H1 (cell line): ENCODE results near the gene RAP1A. TPM values are rescaled to one million over a fixed set of nuclear protein-coding genes. Genes with fewer than 3 reads are reported as not detected.

Experiments used
- CTCF ChIA-PET: fragments of 300-600 bp; sonication (Branson Sonifier 250); formaldehyde crosslinking; loops from one replicate; lab custom pipeline; 2021; ENCODE audit not compliant: partially characterized antibody; lab: Charles Lee
- POLR2A ChIA-PET: fragments of 300-600 bp; sonication (Branson Sonifier 250); formaldehyde crosslinking; loops from one replicate; lab custom pipeline; 2021; ENCODE audit warnings: inconsistent platforms; ENCODE audit not compliant: partially characterized antibody; lab: Charles Lee
- DNase-seq, 2 experiments: peaks; one replicate each; pipeline versions ENCODE4 v3.0.0 to v3.0.0-alpha.2; 2010 to 2022; ENCODE audit warnings: low spot score in 2 of 2, low read depth in 1 of 2, mixed read lengths in 1 of 2
- FAIRE-seq: peaks from 2 replicates; lab custom pipeline; 2011; peaks lifted over from hg19 to GRCh38; lab: Jason Lieb, UNC
- H2AFZ ChIP-seq: 2 replicates; pipeline ENCODE4 v1.8.1; 2012; ENCODE audit warnings: low read length, inconsistent platforms
- H2AK5ac ChIP-seq: 2 replicates; pipeline ENCODE4 v1.6.1; 2013; ENCODE audit warnings: low read depth, low read length
- H2BK120ac ChIP-seq: replicated peaks from 2 replicates; pipeline ENCODE3; 2013; ENCODE audit warnings: low read depth, low read length, inconsistent platforms
- H2BK12ac ChIP-seq: 2 replicates; pipeline ENCODE4 v1.6.1; 2013; ENCODE audit warnings: low read depth, low read length
- H2BK15ac ChIP-seq: 2 replicates; pipeline ENCODE4 v1.6.1; 2013; ENCODE audit warnings: low read length
- H2BK20ac ChIP-seq: 2 replicates; pipeline ENCODE4 v1.6.1; 2013; ENCODE audit warnings: low read length
- H2BK5ac ChIP-seq: 2 replicates; pipeline ENCODE4 v1.6.1; 2013; ENCODE audit warnings: low read depth, low read length
- H3K14ac ChIP-seq: 2 replicates; pipeline ENCODE4 v1.6.1; 2013; ENCODE audit warnings: inconsistent platforms; ENCODE audit not compliant: insufficient read length
- H3K18ac ChIP-seq: 2 replicates; pipeline ENCODE4 v1.6.1; 2013; ENCODE audit warnings: low read length; ENCODE audit errors: extremely low read depth
- H3K23ac ChIP-seq: 2 replicates; pipeline ENCODE4 v1.6.1; 2013; ENCODE audit warnings: inconsistent platforms; ENCODE audit not compliant: insufficient read length
- H3K23me2 ChIP-seq: 2 replicates; pipeline ENCODE4 v1.6.1; 2013; ENCODE audit warnings: low read depth, low read length
- H3K27ac ChIP-seq: 2 replicates; pipeline ENCODE4 v1.6.1; 2011; ENCODE audit warnings: low read depth, low read length, inconsistent platforms
- H3K27me3 ChIP-seq, 4 experiments: replicated peaks in 1 of 4; 1 replicate in 1 of 4; 2 replicates in 3 of 4; pipeline versions ENCODE4 v1.6.1 to v1.8.1; 2011 to 2013; ENCODE audit warnings: low read length in 3 of 4, mild to moderate bottlenecking in 3 of 4, inconsistent platforms in 2 of 4, mixed read lengths in 2 of 4, moderate library complexity in 1 of 4; ENCODE audit not compliant: control insufficient read depth in 3 of 4, insufficient read depth in 3 of 4; ENCODE audit errors: extremely low read depth in 1 of 4
- H3K36me3 ChIP-seq, 4 experiments: 2 replicates each; pipeline versions ENCODE4 v1.6.1 to v1.8.1; 2011 to 2013; ENCODE audit warnings: mild to moderate bottlenecking in 4 of 4, low read length in 3 of 4, moderate library complexity in 2 of 4, control low read depth in 1 of 4, inconsistent platforms in 1 of 4; ENCODE audit not compliant: insufficient read depth in 4 of 4, control insufficient read depth in 2 of 4
- H3K4ac ChIP-seq: replicated peaks from 2 replicates; pipeline ENCODE3; 2013; ENCODE audit warnings: low read length, low read depth, mixed read lengths, inconsistent platforms; ENCODE audit not compliant: insufficient read length
- H3K4me1 ChIP-seq, 4 experiments: replicated peaks in 1 of 4; 1 replicate in 1 of 4; 2 replicates in 3 of 4; pipeline versions ENCODE4 v1.6.1 to v1.8.1; 2011 to 2013; ENCODE audit warnings: low read length in 3 of 4, inconsistent platforms in 2 of 4, mixed read lengths in 1 of 4; ENCODE audit not compliant: insufficient read depth in 4 of 4, control insufficient read depth in 3 of 4
- H3K4me2 ChIP-seq, 2 experiments: 2 replicates each; pipeline versions ENCODE4 v1.6.1 to v1.8.1; 2011 to 2013; ENCODE audit warnings: low read depth in 2 of 2, low read length in 2 of 2, control low read depth in 1 of 2, inconsistent platforms in 1 of 2, mild to moderate bottlenecking in 1 of 2; ENCODE audit not compliant: insufficient read depth in 1 of 2
- H3K4me3 ChIP-seq, 4 experiments: fragments of 200-600, 300-600 bp in 1 of 4; sonication (generic), shearing (Covaris generic), sonication (Bioruptor Twin) in 1 of 4; 2 replicates each; pipeline versions ENCODE4 v1.5.1 to v1.8.1; 2011 to 2016; ENCODE audit warnings: low read length in 4 of 4, low read depth in 3 of 4, control low read depth in 2 of 4, inconsistent platforms in 2 of 4, mild to moderate bottlenecking in 2 of 4, mixed read lengths in 1 of 4, moderate library complexity in 1 of 4; ENCODE audit not compliant: insufficient read depth in 2 of 4; ENCODE audit errors: extremely low read depth in 1 of 4
- H3K56ac ChIP-seq: replicated peaks from 2 replicates; pipeline ENCODE3; 2013; ENCODE audit warnings: low read depth, mild to moderate bottlenecking, mixed read lengths, low read length, inconsistent platforms; ENCODE audit not compliant: insufficient read length
- H3K79me1 ChIP-seq: 2 replicates; pipeline ENCODE4 v1.6.1; 2013; ENCODE audit warnings: low read depth, low read length, control low read depth
- H3K79me2 ChIP-seq, 2 experiments: 2 replicates each; pipeline versions ENCODE4 v1.6.1 to v1.8.1; 2012 to 2013; ENCODE audit warnings: low read length in 2 of 2, mild to moderate bottlenecking in 2 of 2, inconsistent platforms in 1 of 2; ENCODE audit not compliant: insufficient read depth in 2 of 2, control insufficient read depth in 1 of 2
- H3K9ac ChIP-seq, 4 experiments: replicated peaks in 1 of 4; 1 replicate in 1 of 4; 2 replicates in 3 of 4; pipeline versions ENCODE4 v1.6.1 to v1.8.1; 2011 to 2013; ENCODE audit warnings: low read depth in 3 of 4, low read length in 3 of 4, control low read depth in 2 of 4, mild to moderate bottlenecking in 2 of 4, moderate library complexity in 2 of 4, inconsistent platforms in 1 of 4; ENCODE audit errors: extremely low read depth in 1 of 4
- H3K9me3 ChIP-seq, 2 experiments: 2 replicates each; pipeline versions ENCODE4 v1.6.1 to v1.8.1; 2012 to 2013; ENCODE audit warnings: mild to moderate bottlenecking in 2 of 2, moderate library complexity in 2 of 2, control low read depth in 1 of 2, inconsistent platforms in 1 of 2, low read depth in 1 of 2, low read length in 1 of 2, mixed read lengths in 1 of 2; ENCODE audit not compliant: insufficient read depth in 2 of 2
- H4K20me1 ChIP-seq, 2 experiments: replicated peaks in 1 of 2; 2 replicates each; pipeline versions ENCODE3 to v1.8.1; 2011 to 2013; ENCODE audit warnings: inconsistent platforms in 2 of 2, low read length in 2 of 2, mild to moderate bottlenecking in 1 of 2; ENCODE audit not compliant: insufficient read depth in 2 of 2, control insufficient read depth in 1 of 2
- H4K5ac ChIP-seq: 2 replicates; pipeline ENCODE4 v1.6.1; 2013; ENCODE audit warnings: low read length, low read depth, mixed read lengths, inconsistent platforms; ENCODE audit not compliant: insufficient read length
- H4K8ac ChIP-seq: 2 replicates; pipeline ENCODE4 v1.8.0; 2013; ENCODE audit warnings: mild to moderate bottlenecking, moderate library complexity, low read length, inconsistent platforms; ENCODE audit not compliant: insufficient read depth; ENCODE audit errors: extremely low read depth
- H4K91ac ChIP-seq: replicated peaks from 2 replicates; pipeline ENCODE3; 2013; ENCODE audit warnings: low read length, mixed read lengths, inconsistent platforms; ENCODE audit not compliant: insufficient read length
- POLR2AphosphoS5 ChIP-seq: IDR thresholded peaks from 2 replicates; pipeline ENCODE4 v1.6.1; 2011; ENCODE audit warnings: low read depth, low read length
- SRF ChIP-seq: IDR thresholded peaks from 2 replicates; pipeline ENCODE4 v1.6.1; 2011; ENCODE audit warnings: mild to moderate bottlenecking, low read depth, low read length, moderate library complexity
- WGBS, 2 experiments: shearing (Covaris generic) in 1 of 2; methylation state at CpG; one replicate each; pipeline versions ENCODE4 v1.1.6 to v1.1.7; 2013 to 2015; ENCODE audit warnings: low lambda C conversion rate in 2 of 2, mixed read lengths in 2 of 2, inconsistent platforms in 1 of 2, low coverage in 1 of 2, missing lambda C conversion rate in 1 of 2; ENCODE audit not compliant: insufficient replicate concordance in 2 of 2, insufficient coverage in 1 of 2, insufficient read length in 1 of 2; ENCODE audit errors: extremely low coverage in 1 of 2, missing lambda C conversion rate in 1 of 2; 5-methylcytosine and 5-hydroxymethylcytosine counted together
- polyA plus RNA-seq, 7 experiments: library from polyadenylated mRNA; depleted of rRNA in 3 of 7; stranded (reverse) in 5 of 7; unstranded in 2 of 7; fragments of >200 nt in 5 of 7; fragments of 200-250 nt in 2 of 7; gene quantifications; 1 replicate in 5 of 7; 2 replicates in 1 of 7; 4 replicates in 1 of 7; pipeline versions ENCODE4 v1.2.1 to v1.2.3, GENCODE V29; 2011 to 2013; ENCODE audit warnings: missing spikeins in 2 of 7, mixed read lengths in 2 of 7
- total RNA-seq: library from RNA; stranded (reverse); fragmentation: NEBNext Ultra II Directional; extraction: Animal tissue kit (Norgen Biotek cat#: 25700); gene quantifications from 2 replicates; pipeline ENCODE4 v1.2.1, GENCODE V29; 2021

The RAP1A gene
- total and polyA plus RNA-seq, 2 of the 8 experiments (the other 6 are each of a cell fraction or from before 2014, with no cell fraction given), result 10.9 to 35.8 TPM

DNA sequence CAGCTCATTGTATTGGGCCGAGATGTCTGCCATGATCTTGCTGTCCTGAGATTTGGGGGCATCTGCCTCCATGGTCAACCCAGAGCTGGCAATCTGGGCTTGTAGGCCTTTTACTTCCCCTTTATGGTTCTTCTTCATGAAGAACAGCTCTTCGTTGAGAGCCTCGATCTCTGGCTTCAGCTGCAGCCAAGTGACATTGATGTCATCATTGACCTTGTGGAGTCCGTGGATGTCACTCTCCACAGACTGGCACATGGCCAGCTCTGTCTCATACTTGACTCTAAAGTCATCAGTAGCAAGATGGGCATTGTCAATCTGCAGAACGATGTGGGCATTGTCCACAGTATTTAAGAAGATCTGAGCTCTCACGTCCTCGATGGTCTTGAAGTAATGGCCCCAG, 29.2 kb downstream of the RAP1A start:
- H2BK15ac ChIP-seq, result no peak overlapping the region
- H4K20me1 ChIP-seq, result peaks cover 0 to 4% of the 10 kb centered on the region in 2 experiments
- H3K27me3 ChIP-seq, result no peaks in the 10 kb centered on the region
- ChIA-PET CTCF (interaction anchor here (0.6 to 3.6 kb wide), 6 partner anchors 55 to 141 kb away, joined by 3 to 11 read pairs (median 4); no protein-coding TSS in a partner anchor), POLR2A (interaction anchor here (1.2 kb wide), 1 partner anchor 10 kb away, joined by 4 read pairs; no protein-coding TSS in a partner anchor)
- H2AFZ ChIP-seq, result no peak overlapping the region
- H2BK120ac ChIP-seq, result no peak overlapping the region
- no peaks in the 10 kb centered on the region for H3K4me1 ChIP-seq
- no peak overlapping the region for H4K8ac ChIP-seq
- H3K9me3 ChIP-seq, result peaks cover 3 to 4% of the 10 kb centered on the region in 2 experiments; a peak in 2 of 4 replicates
- H3K36me3 ChIP-seq, result no peaks in the 10 kb centered on the region; a peak in 1 of 8 replicates
- FAIRE-seq (no peak), DNase-seq (no peak)
- no peaks in the 10 kb centered on the region for H3K79me1 ChIP-seq
- TF ChIP-seq POLR2AphosphoS5 (no peak), SRF (no peak)
- H3K4me3 ChIP-seq, result no peak overlapping the region
- H3K14ac ChIP-seq, result no peak overlapping the region
- no peak overlapping the region for H3K4ac ChIP-seq
- no peak overlapping the region for H3K27ac ChIP-seq
- H3K9ac ChIP-seq, result no peak overlapping the region
- H3K18ac ChIP-seq, result no peak overlapping the region
- no peak overlapping the region for H3K4me2 ChIP-seq
- H4K5ac ChIP-seq, result no peak overlapping the region
- no peak overlapping the region for H2BK5ac ChIP-seq
- no peak overlapping the region for H2BK20ac ChIP-seq
- no peak overlapping the region for H3K23ac ChIP-seq
- no peaks in the 10 kb centered on the region for H3K23me2 ChIP-seq
- no peak overlapping the region for H3K56ac ChIP-seq
- no peak overlapping the region for H4K91ac ChIP-seq
- H3K79me2 ChIP-seq, result peaks cover 3 to 57% of the 10 kb centered on the region in 2 experiments; a peak in 3 of 4 replicates
- H2BK12ac ChIP-seq, result no peak overlapping the region
- WGBS, 2 experiments, result 92% methylated on average over 7 of the region's 7 CpGs; no CpG with 5 or more reads in 1 of the 2 experiments
- H2AK5ac ChIP-seq, result no peak overlapping the region
